Suppressor macrophage treated with lipopolysaccharide for 1 hour (primary cell): ENCODE data around the gene USP49.
"Not testable (repeated sequence)": the region's sequence is repeated elsewhere in the genome, so short reads cannot be mapped to it uniquely, and the experiment has no call there.

ENCODE experiments used
- DNase-seq, 3 donors: peaks; one replicate each; pipeline ENCODE4 v3.0.0-alpha.2; 2020 to 2022

Gene USP49

GRCh38 chr6:41895300-41896233 is at the start of gene USP49:
USP49 (minus strand) TSS chr6:41895375; CDS start chr6:41806983, 88,392 bp downstream.
- DNase-seq = peak; percentile 96 to 97 (median 97)

- peak in 2 of 3 donors; percentile 64 to 65 for DNase-seq
Observed at GRCh38 chr6:41943456-41943855, 48.3 kb upstream of the USP49 start.

GRCh38 chr6:41942882-41943281 is 47.7 kb upstream of the USP49 start:
- DNase-seq = not testable (repeated sequence)

GRCh38 chr6:41942067-41942851 is 47.1 kb upstream of the USP49 start:
- peak in 1 of 3 donors; percentile 65 for DNase-seq

DNA sequence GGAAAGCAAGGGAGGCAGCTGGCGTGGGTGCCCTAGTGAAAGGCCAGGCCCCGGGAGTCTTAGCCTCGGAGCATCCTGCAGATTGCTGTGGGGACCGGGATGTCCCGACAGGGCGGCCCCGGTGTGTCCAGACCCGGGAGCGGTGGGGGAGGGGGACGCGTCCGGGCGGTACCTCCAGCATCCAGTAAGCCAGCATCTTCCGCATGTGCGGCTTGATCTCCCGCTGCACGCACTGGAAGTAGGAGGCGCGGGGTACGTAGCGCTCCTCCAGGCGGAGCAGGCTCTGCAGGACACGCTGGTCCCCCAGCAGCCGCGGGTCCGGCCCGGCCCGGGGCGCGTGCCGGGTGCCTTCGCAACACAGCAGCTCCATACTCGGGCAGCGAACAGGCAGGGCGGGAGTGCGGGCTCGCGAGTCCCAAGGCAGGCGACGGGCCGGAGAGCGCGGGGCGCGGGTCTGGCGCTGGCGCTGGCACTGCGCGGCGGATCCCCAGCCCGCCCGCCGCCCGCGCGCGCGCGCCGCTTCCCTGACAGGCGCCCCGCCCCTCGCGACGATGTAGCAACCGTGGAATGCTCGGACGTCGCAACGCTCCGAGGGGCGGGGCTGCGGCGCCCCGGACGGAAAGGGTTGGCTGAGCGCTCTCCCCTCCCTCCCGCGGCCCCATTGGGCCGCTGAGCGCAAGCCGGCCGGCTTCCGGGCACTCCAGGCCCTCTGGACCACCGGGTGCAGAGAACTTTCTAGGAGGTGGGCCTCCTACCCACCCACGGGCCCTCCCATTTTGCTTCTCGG is 46.3 kb upstream of the USP49 start, which contains the start of gene CCND3:
CCND3 (minus strand) TSS at position 529 of the 787 bp plus-strand sequence; CDS start at position 370, 159 bp downstream.
- peak; percentile 97 to 99 (median 98) for DNase-seq

DNA sequence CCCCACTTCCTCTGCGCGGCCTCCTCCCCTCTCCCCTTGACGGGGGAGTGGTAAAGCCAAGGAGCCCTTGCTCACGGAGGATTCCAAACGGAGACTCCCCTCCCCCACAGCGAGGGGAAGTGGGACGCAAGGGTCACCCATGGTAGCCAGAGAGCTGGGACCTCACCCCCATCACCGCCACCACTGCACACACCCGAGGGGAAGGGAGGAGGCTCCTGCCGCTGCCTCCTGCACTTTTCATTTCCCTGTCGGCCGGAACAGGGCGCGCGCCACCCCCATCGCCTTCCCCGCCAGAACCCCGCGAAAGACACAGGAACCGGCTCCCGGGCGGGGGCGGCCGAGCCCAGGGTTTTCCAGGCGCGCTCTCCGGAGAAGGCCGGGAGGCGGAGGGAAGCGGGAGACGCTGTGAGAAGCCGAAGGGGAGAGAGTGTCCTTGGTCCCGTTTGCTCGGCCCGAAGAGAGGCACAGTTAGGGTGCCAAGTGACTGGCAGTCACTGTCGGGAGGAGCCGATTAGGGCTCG is 45.6 kb upstream of the USP49 start:
- DNase-seq = peak; percentile 55 to 80 (median 57)

- peak in 2 of 3 donors; percentile 19 to 25 for DNase-seq
Observed at GRCh38 chr6:41939848-41940758, 44.9 kb upstream of the USP49 start.

DNA sequence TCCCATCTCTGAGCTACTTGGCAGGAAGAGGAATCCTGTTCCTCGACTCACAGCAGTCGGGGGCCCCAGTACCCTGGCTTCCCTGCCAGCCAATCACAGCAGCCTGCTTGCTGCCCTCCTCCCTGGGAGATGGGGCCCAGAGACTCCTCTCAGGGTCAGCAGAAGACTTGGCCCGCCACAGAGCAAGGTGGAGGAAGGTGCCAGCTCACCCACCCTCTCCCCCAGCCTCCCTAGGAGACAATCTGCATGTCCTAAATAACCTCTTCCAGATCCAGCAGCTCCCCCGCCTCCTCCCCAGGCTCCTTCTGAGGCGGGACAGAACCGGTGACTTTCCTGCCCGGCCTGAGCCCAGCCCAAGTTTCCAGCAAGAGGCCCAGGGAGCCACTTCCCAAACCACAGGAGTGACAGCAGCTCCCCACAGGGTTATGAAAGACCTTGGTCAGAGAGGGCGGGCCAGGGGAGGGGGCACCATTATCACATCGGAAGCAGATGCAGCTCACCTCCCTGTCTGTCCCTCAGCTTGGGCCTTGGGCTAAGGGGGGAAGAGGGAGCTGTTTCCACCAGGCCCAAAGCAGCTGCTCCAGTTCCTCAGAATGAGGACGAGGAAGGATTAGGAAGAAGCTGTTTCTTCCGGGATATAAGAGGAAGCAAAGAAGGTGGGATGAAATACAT is 44.1 kb upstream of the USP49 start:
- DNase-seq = peak; percentile 69 to 76 (median 69)

GRCh38 chr6:41938590-41939175 is 43.5 kb upstream of the USP49 start:
- no peak for DNase-seq

- DNase-seq = peak; percentile 68 to 80 (median 75)
Observed at GRCh38 chr6:41937861-41938574, 42.8 kb upstream of the USP49 start.

DNA sequence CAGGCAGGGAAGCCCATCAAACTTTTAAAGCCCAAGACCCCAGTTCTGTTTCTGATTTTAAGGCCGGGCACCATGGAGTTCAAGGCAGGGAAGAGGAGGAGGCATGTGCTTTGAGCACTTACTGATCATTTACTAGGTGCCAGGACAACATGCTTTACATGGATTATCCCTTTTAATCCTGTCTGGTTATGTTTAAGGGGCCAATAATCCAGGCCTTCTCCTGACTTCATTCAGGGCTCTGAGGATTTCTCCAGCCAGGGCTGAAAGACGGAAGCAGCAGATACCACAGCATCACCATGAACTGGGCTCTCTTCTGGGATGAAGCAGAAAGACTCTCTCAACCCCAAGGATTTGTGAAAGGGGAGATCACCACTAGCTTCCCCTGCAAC is 42.3 kb upstream of the USP49 start:
- DNase-seq = no peak

DNA sequence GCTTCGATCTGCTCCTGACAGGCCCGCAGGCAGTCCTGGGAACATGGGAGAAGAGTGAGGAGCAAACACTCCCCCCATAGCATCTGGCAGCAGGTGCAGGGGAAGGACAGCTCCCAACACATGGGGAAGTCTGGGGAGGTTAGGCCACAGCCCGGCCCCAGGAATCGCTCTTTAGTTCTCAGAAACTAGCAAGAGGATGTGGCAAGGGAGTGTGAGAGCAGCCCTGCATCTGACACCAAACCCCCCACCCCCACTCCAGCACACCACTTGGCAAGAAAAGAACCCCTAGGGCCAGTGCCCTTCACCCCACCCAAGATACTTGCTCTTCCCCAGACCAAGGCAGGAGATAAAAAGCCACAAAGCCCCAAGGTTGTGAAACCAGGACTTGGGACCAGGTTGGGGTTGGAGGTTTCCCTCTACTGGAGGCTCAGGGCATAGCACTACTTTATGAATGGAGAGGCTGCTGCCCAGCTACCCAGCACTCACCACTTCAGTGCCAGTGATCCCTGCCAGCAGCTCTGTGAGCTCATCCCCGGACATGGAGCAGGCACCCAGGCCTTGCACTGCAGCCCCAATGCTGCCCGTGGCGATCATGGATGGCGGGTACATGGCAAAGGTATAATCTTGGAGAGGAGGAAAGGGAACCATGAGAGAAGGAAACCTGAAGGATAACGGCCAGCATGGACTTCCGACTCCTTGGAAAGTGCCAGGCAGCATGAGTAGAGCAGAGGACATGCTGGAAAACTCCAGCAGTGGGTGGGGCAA is 41.1 kb upstream of the USP49 start:
- DNase-seq = peak; percentile 83 to 87 (median 85)

- no peak for DNase-seq
Observed at GRCh38 chr6:41935685-41936072, 40.5 kb upstream of the USP49 start.

GRCh38 chr6:41935193-41935574 is 40.0 kb upstream of the USP49 start:
- DNase-seq = no peak

DNA sequence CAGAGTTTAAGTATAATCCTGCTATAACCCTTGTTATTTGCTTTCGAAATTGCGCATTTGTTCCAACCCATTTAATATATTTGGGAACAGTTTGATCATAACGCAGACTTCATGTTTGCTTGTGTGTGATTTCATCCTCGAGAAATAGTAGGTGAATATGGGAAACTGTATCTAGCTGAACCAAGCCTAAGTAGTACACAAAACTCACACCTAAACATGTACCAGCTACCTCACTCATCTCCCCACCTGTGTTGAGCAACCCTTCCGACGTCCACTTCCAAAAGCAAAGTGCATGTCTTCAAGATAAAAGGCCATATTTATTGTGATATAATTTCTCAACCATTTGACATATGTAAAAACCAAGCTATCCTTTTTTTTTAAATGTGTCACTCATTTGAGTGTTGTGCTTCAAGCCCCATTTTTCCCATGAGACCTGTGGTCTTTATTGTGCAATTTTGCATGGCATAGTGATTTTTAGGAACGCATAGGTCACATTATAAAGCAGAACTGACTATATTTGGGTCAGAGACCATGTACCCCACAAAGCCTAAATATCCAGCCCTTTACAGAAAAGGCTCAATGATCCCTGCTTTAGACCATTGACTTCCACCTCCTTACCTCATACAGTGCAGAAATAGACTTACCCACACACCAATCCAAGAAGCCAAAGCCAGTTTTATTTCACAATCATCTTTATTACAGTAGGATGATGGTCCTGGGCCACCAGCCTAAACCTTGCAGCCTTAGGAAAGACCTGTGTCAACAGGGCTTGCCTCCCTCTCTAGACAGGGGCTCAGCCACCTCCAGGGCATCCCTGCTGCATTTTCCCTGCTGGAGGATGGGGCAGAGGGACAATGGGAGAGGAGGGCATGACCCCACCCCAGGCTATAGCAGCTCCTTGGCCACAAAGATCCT is 39.4 kb upstream of the USP49 start:
- DNase-seq = no peak

DNA sequence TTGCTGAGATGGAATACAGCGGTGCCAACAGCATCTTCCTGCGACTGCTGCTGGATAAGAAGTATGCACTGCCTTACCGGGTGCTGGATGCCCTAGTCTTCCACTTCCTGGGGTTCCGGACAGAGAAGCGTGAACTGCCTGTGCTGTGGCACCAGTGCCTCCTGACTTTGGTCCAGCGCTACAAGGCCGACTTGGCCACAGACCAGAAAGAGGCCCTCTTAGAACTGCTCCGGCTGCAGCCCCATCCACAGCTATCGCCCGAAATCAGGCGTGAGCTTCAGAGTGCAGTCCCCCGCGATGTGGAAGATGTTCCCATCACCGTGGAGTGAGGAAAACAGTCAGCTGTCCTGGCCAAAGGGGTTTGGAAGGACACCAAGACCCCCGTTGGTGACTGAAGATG is 37.2 kb upstream of the USP49 start:
- DNase-seq = no peak

GRCh38 chr6:41931792-41932191 is 36.6 kb upstream of the USP49 start:
- DNase-seq = no peak

- DNase-seq = peak; percentile 45 to 60 (median 52)
Observed at GRCh38 chr6:41929924-41930323, 34.7 kb upstream of the USP49 start.
